Fibroblast of lung (primary cell): ENCODE results near the gene AIPL1. TPM values are rescaled to one million over a fixed set of nuclear protein-coding genes. Genes with fewer than 3 reads are reported as not detected.

ENCODE experiments used
- DNase-seq, 2 donors: peaks; one replicate each; pipeline versions ENCODE4 v3.0.0 to v3.0.0-alpha.2; 2010; ENCODE audit warnings: low read depth in 2 of 2
- H2AFZ ChIP-seq: 2 replicates; pipeline ENCODE4 v1.5.1; 2012; ENCODE audit warnings: low read length, control low read depth, inconsistent platforms
- H3K27ac ChIP-seq: 2 replicates; pipeline ENCODE4 v1.5.1; 2011; ENCODE audit warnings: low read length, control low read depth; ENCODE audit not compliant: insufficient read depth
- H3K27me3 ChIP-seq: 2 replicates; pipeline ENCODE4 v1.5.1; 2011; ENCODE audit warnings: mild to moderate bottlenecking, low read length; ENCODE audit not compliant: control insufficient read depth, insufficient read depth
- H3K36me3 ChIP-seq: 2 replicates; pipeline ENCODE4 v1.5.1; 2011; ENCODE audit warnings: low read length; ENCODE audit not compliant: control insufficient read depth, insufficient read depth
- H3K4me1 ChIP-seq: 2 replicates; pipeline ENCODE4 v1.5.1; 2011; ENCODE audit warnings: low read length; ENCODE audit not compliant: control insufficient read depth, insufficient read depth; ENCODE audit errors: extremely low read depth
- H3K4me2 ChIP-seq: 2 replicates; pipeline ENCODE4 v1.5.1; 2011; ENCODE audit warnings: low read length, control low read depth; ENCODE audit not compliant: insufficient read depth; ENCODE audit errors: extremely low read depth
- H3K4me3 ChIP-seq, 4 experiments: fragments of 200-600 bp in 1 of 4; sonication (generic) in 1 of 4; replicated peaks in 1 of 4; 2 replicates each; pipeline ENCODE4 v1.5.1; 2011 to 2016; ENCODE audit warnings: low read length in 4 of 4, low read depth in 3 of 4, mild to moderate bottlenecking in 3 of 4, control low read depth in 2 of 4, inconsistent platforms in 1 of 4, mixed read lengths in 1 of 4; ENCODE audit not compliant: insufficient read depth in 1 of 4; ENCODE audit errors: control extremely low read depth in 1 of 4
- H3K79me2 ChIP-seq: 2 replicates; pipeline ENCODE4 v1.5.1; 2012; ENCODE audit warnings: mild to moderate bottlenecking, low read length, inconsistent platforms; ENCODE audit not compliant: control insufficient read depth, insufficient read depth
- H3K9ac ChIP-seq: 2 replicates; pipeline ENCODE4 v1.5.1; 2011; ENCODE audit warnings: mild to moderate bottlenecking, low read length, control low read depth; ENCODE audit not compliant: insufficient read depth
- H3K9me3 ChIP-seq: 2 replicates; pipeline ENCODE4 v1.5.1; 2012; ENCODE audit warnings: low read depth, low read length; ENCODE audit not compliant: control insufficient read depth, insufficient read depth
- H4K20me1 ChIP-seq: 2 replicates; pipeline ENCODE4 v1.5.1; 2011; ENCODE audit warnings: low read length; ENCODE audit not compliant: control insufficient read depth, insufficient read depth; ENCODE audit errors: extremely low read depth
- EZH2 ChIP-seq: IDR thresholded peaks from 2 replicates; pipeline ENCODE4 v1.5.1; 2012; ENCODE audit warnings: low read length, control low read depth, mild to moderate bottlenecking; ENCODE audit errors: missing control alignments
- polyA plus RNA-seq, 2 donors: library from polyadenylated mRNA; depleted of rRNA in 1 of 2; stranded (reverse) in 1 of 2; unstranded in 1 of 2; fragments of >200 nt; gene quantifications; 2 replicates each; pipeline ENCODE4 v1.2.1, GENCODE V29; 2011 to 2012; ENCODE audit warnings: missing spikeins in 1 of 2
- total RNA-seq: library from RNA; depleted of rRNA; stranded (reverse); fragments of >200 nt; gene quantifications from 2 replicates; pipeline ENCODE4 v1.2.1, GENCODE V29; 2014
- TF ChIP-seq, protein P1 (sequence below), 2 donors: IDR thresholded peaks in 1 of 2; conservative IDR thresholded peaks in 1 of 2; 1 replicate in 1 of 2; 2 replicates in 1 of 2; pipeline ENCODE4 v1.5.1; 2011 to 2012; ENCODE audit warnings: low read length in 2 of 2, control low read depth in 1 of 2, inconsistent platforms in 1 of 2, low read depth in 1 of 2, mild to moderate bottlenecking in 1 of 2

Gene AIPL1
- total and polyA plus RNA-seq, 2 donors (not counting 1 experiment from before 2014, with no cell fraction given), result 0.05 TPM; not detected in 1

DNA sequence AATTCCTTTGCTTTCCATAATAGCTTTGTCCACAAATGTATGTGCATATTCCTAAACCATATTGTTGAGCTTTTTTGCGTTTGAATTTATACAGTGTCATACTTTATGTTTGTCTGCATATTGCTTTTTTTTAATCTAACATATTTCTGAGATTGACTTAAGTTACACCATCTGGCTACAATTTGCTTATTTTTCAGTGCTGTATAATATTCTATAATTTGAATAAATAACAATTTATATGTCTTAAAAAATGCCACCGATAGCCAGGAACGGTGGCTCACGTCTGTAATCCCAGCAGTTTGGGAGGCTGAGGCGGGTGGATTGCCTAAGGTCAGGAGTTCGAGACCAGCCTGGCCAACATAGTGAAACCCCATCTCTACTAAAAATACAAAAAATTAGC is 7.9 kb upstream of the AIPL1 start:
- no peak overlapping the region for H2AFZ ChIP-seq
- H3K9ac ChIP-seq, result no peak overlapping the region
- H4K20me1 ChIP-seq, result no peaks in the 10 kb centered on the region
- peaks cover 12% of the 10 kb centered on the region for H3K4me1 ChIP-seq
- no peak overlapping the region for H3K27ac ChIP-seq
- no peaks in the 10 kb centered on the region for H3K9me3 ChIP-seq
- no peaks in the 10 kb centered on the region for H3K79me2 ChIP-seq
- no peak for DNase-seq
- H3K36me3 ChIP-seq, result no peaks in the 10 kb centered on the region
- no peak overlapping the region for H3K4me2 ChIP-seq
- no peak overlapping the region for H3K4me3 ChIP-seq
- H3K27me3 ChIP-seq, result peaks cover 3% of the 10 kb centered on the region
- TF ChIP-seq, protein P1, sequence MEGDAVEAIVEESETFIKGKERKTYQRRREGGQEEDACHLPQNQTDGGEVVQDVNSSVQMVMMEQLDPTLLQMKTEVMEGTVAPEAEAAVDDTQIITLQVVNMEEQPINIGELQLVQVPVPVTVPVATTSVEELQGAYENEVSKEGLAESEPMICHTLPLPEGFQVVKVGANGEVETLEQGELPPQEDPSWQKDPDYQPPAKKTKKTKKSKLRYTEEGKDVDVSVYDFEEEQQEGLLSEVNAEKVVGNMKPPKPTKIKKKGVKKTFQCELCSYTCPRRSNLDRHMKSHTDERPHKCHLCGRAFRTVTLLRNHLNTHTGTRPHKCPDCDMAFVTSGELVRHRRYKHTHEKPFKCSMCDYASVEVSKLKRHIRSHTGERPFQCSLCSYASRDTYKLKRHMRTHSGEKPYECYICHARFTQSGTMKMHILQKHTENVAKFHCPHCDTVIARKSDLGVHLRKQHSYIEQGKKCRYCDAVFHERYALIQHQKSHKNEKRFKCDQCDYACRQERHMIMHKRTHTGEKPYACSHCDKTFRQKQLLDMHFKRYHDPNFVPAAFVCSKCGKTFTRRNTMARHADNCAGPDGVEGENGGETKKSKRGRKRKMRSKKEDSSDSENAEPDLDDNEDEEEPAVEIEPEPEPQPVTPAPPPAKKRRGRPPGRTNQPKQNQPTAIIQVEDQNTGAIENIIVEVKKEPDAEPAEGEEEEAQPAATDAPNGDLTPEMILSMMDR (conservative IDR thresholded peaks at IDR 0.05 in 1 of 2, IDR thresholded peaks at IDR 0.05 in 1 of 2; ENCODE audit: low read depth in 1 of 2, low read length in 2 of 2), result no peak
- no peak for TF ChIP-seq EZH2

DNA sequence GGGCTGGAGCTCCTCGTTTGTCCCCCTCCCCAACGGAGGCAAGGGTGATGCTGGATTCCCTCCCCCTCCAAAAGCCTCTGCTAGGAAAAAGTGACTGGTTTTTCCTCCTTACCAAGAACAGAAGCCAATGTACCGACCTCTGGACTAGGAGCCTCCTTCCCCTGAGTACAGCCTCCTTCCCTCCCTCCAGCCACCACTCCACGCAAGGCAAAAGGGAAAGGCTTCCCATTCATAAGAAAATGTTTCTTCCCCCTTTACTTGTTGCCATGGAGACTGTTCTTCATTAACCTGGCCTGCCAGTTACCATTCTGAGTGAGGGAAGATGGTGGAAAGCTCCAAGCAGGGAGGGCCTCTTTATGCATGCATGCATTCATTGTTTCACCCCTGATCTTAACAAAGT is 5.0 kb upstream of the AIPL1 start:
- H3K27ac ChIP-seq, result no peak overlapping the region
- H3K4me2 ChIP-seq, result no peak overlapping the region
- H3K9ac ChIP-seq, result no peak overlapping the region
- H2AFZ ChIP-seq, result no peak overlapping the region
- H3K9me3 ChIP-seq, result no peaks in the 10 kb centered on the region
- peaks cover 10% of the 10 kb centered on the region for H3K27me3 ChIP-seq
- H3K36me3 ChIP-seq, result no peaks in the 10 kb centered on the region
- DNase-seq, result no peak
- H3K79me2 ChIP-seq, result no peaks in the 10 kb centered on the region
- no peaks in the 10 kb centered on the region for H4K20me1 ChIP-seq
- no peak overlapping the region for H3K4me3 ChIP-seq
- H3K4me1 ChIP-seq, result peaks cover 7% of the 10 kb centered on the region
- TF ChIP-seq EZH2, result no peak
- TF ChIP-seq, protein P1 (conservative IDR thresholded peaks at IDR 0.05 in 1 of 2, IDR thresholded peaks at IDR 0.05 in 1 of 2; ENCODE audit: low read depth in 1 of 2, low read length in 2 of 2), result no peak

GRCh38 chr17:6437956-6438355 is 3.0 kb upstream of the AIPL1 start:
- H3K9ac ChIP-seq, result no peak overlapping the region
- H3K27ac ChIP-seq, result no peak overlapping the region
- H4K20me1 ChIP-seq, result no peaks in the 10 kb centered on the region
- no peaks in the 10 kb centered on the region for H3K79me2 ChIP-seq
- no peak overlapping the region for H3K4me2 ChIP-seq
- DNase-seq, result no peak
- H2AFZ ChIP-seq, result no peak overlapping the region
- no peaks in the 10 kb centered on the region for H3K9me3 ChIP-seq
- H3K4me1 ChIP-seq, result peaks cover 3% of the 10 kb centered on the region
- peaks cover 10% of the 10 kb centered on the region for H3K27me3 ChIP-seq
- TF ChIP-seq EZH2, result no peak
- TF ChIP-seq, protein P1 (conservative IDR thresholded peaks at IDR 0.05 in 1 of 2, IDR thresholded peaks at IDR 0.05 in 1 of 2; ENCODE audit: low read depth in 1 of 2, low read length in 2 of 2), result no peak
- H3K36me3 ChIP-seq, result no peaks in the 10 kb centered on the region
- no peak overlapping the region for H3K4me3 ChIP-seq
